Bronchial smooth muscle cell (primary cell): ENCODE data around the gene KIF3C. TPM values are rescaled to one million over a fixed set of nuclear protein-coding genes. Genes with fewer than 3 reads are reported as not detected.

Source experiments
- total RNA-seq: library from RNA; depleted of rRNA; stranded (reverse); fragments of >200 nt; gene quantifications from 2 replicates; pipeline ENCODE4 v1.2.1, GENCODE V29; 2014

KIF3C gene
- total RNA-seq: 10.2 and 13.2 TPM in 2 replicates

DNA sequence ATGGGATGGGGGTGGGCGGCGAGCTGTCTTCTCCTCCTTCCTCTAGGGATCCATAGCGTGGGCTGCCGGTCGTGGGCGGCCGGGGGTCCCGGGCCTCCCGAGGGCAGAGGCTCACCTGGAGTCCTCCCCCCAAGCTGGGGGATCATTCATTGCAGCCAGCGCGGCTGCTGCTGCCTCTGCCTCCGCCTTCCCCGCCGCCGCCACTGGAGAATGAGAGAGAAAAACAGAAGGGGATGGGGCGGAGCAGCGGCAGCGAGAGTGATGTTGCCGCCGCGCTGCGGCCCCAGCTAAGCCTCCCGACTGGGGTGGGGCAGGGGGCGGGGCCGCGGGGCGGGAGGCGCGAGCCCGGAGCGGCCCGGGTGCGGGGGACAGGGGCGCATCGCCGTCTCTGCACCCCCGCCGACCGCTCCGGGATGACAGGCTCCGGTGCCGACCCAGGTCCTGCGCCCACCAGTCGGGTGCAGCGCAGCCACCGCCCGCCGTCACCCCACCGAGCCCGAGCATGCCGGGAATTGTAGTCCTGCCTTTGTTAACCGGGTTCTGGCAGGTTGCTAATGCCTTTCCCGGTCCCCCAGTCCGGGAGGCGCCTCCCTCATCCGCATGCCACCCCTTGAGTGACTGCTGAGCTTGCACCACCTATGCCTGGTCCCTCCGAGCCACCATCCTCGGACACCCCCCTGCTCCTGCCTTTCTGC lies at the start of gene KIF3C:
KIF3C (minus strand) TSS at position 225 of the 695 bp plus-strand sequence. CDS start 580 bp downstream, outside the sequence.

DNA sequence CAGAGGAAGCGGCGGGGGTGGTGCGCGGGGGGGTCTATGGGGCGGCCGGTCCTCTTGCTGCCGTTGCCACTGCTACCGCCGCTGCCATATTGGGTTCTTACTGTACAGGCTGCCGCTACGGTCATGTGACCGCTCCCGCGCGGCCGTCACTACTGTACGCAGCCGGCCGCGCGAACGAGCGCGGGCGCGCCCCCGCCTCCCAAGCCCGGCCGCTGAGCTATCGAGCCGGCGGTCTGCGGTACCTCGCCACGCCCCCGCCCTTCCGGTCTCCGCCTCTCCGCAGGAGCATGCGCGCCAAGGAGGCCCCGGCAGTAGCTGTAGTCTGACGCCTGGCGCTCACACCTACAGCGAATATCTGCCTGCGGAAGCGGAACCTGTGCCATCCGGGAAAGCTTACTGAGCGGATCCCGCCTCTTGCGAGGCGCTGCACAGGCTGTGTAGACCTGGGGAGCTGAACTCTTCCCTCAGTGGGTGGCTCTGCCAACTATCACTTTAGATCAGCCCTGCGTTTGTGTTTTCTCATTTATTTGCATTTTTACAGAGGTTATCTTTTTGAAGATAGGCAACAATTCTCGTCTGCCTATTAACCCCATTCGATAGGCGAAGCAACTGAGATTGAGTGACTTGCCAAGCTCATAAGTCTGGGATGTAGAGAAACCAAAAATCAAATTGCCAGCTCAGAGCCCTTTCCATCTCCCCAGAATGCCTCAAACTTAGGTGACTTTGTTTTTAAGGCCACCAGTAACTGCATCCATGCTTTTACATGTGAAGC lies 103.8 kb downstream of the KIF3C start, which contains the start of gene ASXL2:
ASXL2 (minus strand) TSS at position 127 of the 772 bp plus-strand sequence. CDS start 265 bp downstream, outside the sequence.

Other genes starting within 250 kb of the KIF3C start
- 4.3 and 7.4 TPM in 2 replicates for gene ASXL2, start 104.0 kb downstream of the KIF3C start, total RNA-seq
- 117 and 186 TPM in 2 replicates for gene RAB10, start 51.6 kb upstream of the KIF3C start, total RNA-seq
- gene GAREM2, start 190.6 kb upstream of the KIF3C start, total RNA-seq: 0.26 and 0.47 TPM in 2 replicates